ENCODE results near the gene AXDND1.
"Not testable (repeated sequence)": the region's sequence is repeated elsewhere in the genome, so short reads cannot be mapped to it uniquely, and the experiment has no call there.

Gene AXDND1

GRCh38 chr1:179365342-179366092 lies at the start of gene AXDND1:
AXDND1 (plus strand) TSS chr1:179365971; CDS start chr1:179366510, 539 bp downstream.
- DNase-seq, result peak; percentile 94

GRCh38 chr1:179318491-179318890 lies 47.3 kb upstream of the AXDND1 start:
- no peak for DNase-seq

- no peak for DNase-seq
These were observed 44.1 kb upstream of the AXDND1 start for GRCh38 chr1:179321533-179322216.

- no peak for DNase-seq
These were observed 43.2 kb upstream of the AXDND1 start for GRCh38 chr1:179322557-179322956.

- no peak for DNase-seq
These were observed 42.3 kb upstream of the AXDND1 start for GRCh38 chr1:179323436-179323835.

- no peak for DNase-seq
These were observed 39.9 kb upstream of the AXDND1 start for GRCh38 chr1:179325836-179326235.

DNA sequence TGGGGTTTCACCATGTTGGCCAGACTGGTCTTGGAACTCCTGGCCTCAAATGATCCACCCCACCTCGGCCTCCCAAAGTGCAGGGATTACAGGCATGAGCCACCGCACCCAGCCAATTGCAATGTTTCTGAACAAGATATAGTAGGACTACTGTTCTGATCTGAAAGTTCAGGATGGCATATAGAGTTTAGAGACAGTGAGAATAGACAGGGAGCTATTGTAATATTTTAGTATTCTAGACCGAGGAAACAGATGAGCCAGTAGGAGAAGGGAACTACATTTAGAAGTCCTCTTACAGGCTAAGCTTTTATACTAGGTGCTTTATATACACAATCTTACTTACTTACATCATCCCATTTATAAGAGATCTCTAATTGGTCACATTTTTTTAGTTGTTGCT lies 39.0 kb upstream of the AXDND1 start:
- no peak for DNase-seq

DNA sequence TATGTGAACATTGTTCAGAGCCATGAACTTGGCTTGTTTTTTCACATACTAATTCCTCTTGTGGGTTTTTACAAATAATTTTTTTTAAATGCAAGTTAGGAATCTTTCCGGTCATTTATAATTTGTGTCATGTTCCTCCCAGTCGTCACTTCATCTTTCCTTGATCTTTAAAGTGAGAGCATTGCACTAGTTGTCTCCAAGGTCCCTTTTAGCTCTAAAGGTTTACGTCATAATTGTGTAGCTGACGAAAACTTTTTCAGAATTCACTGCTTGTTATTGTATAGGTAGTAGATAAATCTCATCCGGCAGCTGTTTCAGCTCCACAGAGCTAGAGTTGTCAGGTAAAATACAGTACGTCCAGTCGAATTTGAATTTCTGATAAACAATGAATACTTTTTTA lies 38.6 kb upstream of the AXDND1 start:
- no peak for DNase-seq

- no peak for DNase-seq
These were observed 38.1 kb upstream of the AXDND1 start for GRCh38 chr1:179327679-179328078.

- DNase-seq, result no peak
These were observed 35.9 kb upstream of the AXDND1 start for GRCh38 chr1:179329862-179330261.

DNA sequence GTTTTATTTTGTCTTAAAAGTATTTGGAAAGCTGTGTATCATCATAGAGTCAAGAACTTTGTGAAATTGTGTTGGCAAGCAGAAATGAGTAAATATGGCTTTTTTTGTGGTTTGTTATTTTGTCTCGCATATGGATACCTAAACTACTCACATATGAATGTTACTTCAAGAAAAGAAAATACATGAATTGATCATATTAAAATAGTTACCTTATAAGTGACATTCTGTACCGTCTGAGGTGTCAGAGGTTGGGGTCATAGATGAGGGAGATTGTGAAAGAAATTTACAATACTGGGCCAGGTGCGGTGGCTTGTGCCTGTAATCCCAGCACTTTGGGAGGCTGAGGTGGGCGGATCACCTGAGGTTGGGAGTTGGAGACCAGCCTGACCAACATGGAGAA lies 31.3 kb upstream of the AXDND1 start:
- no peak for DNase-seq

DNA sequence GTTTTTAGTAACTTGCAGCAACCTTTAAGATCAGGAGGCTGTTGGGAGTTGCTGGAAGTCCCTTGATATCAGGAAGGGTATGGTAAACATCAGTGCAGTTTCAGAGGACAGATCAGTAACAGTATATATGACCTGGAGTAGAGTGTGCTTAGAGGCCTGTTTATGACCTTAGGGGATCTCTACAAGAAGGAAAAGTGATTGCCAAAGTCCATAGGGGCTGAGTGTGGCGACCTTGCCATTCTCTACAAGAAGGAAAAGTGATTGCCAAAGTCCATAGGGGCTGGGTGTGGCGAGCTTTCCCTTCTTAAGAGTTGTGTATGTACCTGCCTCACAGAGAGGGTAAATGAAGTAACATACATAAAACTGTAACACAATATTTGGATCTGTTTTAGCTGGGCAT lies 28.5 kb upstream of the AXDND1 start:
- no peak for DNase-seq

- DNase-seq, result no peak
These were observed 27.7 kb upstream of the AXDND1 start for GRCh38 chr1:179337942-179338560.

GRCh38 chr1:179340918-179341317 lies 24.9 kb upstream of the AXDND1 start:
- DNase-seq, result no peak

DNA sequence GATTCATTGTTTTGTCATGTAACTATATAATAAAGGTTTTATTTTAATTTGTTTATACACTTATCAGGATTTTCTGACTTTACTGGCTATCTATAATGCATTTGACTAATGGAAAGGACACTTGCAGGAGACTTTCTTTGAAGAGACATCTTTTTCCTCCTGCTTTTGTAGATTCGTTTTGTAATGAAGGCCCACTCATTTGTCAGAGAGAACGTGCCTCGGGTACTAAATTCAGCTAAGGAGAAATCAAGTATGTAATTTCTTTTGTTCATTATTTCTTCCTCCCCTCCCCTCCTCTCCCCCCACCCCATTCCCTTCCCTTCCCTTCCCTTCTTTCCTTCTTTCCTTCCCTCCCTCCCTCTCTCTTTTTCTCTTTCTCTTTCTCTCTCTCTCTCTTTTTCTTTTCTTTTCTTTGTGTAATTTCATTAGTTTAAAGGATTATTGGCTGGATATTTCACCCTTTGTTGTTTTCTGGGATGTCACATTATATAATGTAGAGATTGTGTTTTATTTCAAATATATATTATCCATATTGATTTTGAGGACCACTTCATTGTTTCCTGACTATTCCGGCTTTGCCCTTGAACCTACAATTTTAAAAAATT lies 23.7 kb upstream of the AXDND1 start:
- no peak for DNase-seq

DNA sequence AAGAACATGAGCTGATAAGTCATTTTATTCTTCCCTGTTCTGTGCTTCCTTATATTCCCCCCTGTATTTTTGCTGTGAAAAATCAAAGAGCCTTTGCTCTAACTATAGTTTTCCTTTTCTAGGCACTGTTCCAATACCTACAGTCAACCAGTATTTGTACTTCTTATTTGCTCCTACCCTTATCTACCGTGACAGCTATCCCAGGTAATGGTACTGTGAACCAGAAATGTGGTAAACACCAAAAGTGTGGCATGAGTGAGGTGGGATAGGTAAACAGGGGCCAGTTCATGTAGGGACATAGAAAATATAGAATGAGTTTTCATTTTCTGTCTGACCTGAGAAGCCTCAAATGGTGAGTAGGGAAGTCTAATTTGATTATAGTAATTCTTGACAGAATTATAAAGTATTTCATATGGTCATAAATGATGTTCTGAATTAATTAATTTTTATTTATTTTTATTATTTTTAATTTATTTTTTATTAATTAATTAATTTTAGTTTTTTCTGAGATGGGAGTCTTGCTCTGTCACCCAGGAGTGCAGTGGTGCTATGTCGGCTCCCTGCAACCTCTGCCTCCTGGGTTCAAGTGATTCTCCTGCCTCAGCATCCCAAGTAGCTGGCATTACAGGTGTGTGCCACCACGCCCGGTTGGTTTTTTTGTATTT lies 22.9 kb upstream of the AXDND1 start:
- DNase-seq, result no peak

GRCh38 chr1:179351281-179351680 lies 14.5 kb upstream of the AXDND1 start:
- DNase-seq, result no peak

DNA sequence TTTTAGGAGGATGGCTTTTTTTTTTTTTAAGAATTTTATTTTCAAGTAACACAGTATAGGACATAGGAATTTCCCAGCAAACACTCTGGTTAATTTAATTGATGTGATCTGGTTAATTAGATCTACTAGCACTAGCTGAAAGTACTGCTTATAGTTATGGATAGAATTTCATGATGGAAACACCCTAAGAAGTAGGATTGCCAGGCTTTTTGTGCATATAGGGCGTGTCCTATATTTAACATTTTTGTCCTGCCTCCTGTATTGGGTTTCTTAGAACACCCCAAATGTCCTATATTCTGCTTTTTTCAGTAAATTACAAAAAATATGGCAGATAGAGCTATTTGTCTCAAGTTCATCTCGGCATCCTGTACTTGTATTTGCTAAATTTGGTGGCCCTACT lies 13.5 kb upstream of the AXDND1 start:
- DNase-seq, result no peak

GRCh38 chr1:179353546-179353945 lies 12.2 kb upstream of the AXDND1 start:
- DNase-seq, result peak; percentile 16

- not testable (repeated sequence) for DNase-seq
These were observed 4.1 kb upstream of the AXDND1 start for GRCh38 chr1:179361631-179362030.

DNA sequence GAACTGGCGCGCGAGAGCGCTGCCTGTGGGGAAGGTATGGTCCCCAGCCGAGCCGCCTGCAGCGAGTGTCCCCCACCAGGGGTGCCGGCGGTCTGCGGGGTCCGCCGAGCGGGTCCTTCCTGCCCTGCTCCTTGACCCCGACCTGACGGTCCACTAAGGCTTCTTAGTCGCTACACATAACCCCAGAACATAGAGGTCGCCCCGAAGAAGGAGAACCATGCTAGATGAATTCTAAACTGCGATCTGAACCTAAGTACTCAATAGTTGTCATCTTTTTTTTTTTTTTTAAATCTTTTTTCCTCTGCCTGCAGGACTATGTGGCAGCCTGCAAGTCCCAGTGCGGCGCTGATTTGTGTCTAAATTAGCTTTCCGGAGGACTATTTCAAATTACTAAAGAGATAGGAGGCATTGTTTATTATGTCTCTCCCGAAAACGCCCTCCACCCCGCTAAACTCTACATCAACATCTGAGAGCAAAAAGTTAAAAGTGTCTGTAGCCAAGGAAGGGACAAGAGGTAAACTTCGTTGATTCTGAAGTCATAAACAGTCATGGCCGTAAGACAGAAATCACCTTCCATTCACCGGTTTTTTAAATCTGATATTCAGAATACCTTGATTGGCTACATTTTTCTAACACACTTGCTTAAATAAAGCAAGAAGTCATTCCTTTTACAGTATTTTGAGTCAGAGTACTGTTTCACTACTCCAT lies 476 bp downstream of the AXDND1 start:
- no peak for DNase-seq

GRCh38 chr1:179369751-179370341 lies 4.1 kb downstream of the AXDND1 start:
- peak; percentile 43 for DNase-seq

All from femur (tissue), 1 donor.